HG02970 (cell line): ENCODE results near the gene TCF23.
"Not testable (repeated sequence)": the region's sequence is repeated elsewhere in the genome, so short reads cannot be mapped to it uniquely, and the experiment has no call there.

Source experiments
- ATAC-seq: cut with Tn5 transposase; IDR thresholded peaks from one replicate; pipeline ENCODE4 v1.9.1; 2021; ENCODE audit warnings: mild to moderate bottlenecking, moderate library complexity, moderate number of reproducible peaks; ENCODE audit not compliant: unreplicated experiment, low FRiP score

Gene TCF23

DNA sequence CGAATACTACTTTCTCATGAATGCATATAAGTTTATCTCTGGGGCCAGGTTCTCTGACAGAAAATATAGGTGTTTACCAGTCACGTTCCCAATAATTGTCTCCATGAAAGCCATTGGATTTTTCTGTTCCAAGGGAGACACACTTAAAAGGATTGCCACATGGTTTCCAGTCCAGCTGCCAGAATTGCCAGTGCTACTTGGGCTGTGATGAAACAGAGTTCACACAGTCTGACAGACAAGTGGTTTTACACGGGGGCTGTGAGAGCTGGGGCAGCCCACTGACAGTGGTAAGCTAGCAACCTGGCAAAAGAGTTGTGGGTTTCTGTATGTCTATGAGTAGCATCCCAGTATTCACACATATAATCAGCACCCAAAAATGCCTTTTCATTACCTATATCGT lies 35.3 kb downstream of the TCF23 start:
- ATAC-seq: no peak

DNA sequence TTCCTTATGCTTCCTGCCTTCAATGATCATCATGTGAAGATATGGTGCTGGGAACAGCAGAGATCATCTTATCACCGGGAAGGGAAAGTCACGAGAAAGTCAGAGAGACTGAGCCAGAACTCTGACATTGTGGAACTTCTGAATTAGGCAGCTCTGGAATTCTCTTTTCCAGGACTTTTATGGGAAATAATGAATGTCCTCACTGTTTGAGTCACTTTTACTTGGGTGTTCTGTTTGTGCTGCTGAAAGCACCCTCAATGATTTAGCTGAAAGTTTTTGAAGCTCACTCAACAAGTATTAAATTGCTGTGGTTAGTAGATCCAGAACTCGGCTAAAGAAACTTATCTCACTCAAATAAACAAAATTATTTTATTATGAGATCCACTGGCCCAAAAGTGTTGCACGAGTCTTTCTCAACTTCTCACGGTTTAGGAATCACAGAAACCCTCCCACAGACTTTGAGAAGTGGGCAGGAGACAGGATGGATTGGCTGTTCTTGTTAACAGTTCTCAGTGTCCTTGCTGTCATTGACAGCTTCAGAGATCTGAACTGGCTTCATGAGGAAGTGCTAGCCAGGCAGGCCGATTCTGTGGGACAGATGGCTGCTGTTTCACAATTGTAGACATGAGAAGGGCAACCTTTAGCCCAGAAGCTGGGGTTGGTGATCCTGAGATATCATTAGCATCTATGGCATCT lies 36.7 kb downstream of the TCF23 start:
- ATAC-seq: no peak

DNA sequence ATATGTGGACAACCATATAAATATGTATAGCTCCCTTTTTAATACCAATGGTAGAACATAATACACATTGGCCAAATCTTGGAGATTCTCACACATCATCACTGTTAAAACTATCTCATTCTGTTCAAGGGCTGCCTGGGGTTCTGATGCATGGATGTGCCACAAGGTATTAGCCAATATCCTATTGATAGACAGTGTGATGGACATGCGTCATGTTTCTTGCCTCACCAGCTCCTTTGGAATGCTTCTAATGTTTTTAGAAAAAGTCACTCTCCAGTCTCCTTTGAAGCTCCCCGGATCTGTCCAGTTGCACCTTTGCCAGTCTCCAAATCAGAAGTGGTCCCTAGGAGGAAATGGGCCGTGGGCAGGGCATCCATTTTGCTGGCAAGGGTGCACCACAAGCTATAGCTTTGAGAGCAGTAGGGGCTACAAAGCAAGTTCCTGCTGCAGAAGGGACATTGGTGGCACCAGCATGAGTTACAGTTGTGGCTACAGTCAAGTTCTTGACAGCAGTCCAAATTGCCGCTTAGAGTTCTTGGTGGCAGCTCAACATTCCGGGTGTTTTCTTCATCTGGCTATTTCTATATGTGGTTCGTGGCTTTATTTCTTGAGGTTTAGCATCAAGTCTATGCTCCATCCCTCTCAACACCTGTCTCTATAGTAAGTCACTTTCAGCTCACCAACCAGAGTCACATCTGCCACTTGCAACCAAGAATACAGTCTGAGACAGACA lies 38.0 kb downstream of the TCF23 start:
- ATAC-seq: no peak

DNA sequence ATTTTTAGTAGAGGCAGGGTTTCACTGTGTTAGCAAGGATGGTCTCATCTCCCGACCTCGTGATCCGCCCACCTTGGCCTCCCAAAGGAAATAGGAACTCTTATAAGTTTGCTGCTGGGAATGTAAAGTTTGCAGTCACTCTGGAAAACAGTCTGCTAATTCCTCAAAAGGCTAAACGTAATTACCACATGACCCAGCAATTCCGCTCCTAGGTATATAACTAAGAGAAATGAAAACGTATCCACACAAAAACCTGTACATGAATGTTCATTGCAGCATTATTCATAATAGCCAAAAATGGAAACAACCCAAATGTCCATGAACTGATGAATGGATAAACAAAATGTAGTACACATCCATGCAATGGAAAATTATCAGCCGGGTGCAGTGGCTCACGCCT lies 41.2 kb downstream of the TCF23 start:
- no peak for ATAC-seq

DNA sequence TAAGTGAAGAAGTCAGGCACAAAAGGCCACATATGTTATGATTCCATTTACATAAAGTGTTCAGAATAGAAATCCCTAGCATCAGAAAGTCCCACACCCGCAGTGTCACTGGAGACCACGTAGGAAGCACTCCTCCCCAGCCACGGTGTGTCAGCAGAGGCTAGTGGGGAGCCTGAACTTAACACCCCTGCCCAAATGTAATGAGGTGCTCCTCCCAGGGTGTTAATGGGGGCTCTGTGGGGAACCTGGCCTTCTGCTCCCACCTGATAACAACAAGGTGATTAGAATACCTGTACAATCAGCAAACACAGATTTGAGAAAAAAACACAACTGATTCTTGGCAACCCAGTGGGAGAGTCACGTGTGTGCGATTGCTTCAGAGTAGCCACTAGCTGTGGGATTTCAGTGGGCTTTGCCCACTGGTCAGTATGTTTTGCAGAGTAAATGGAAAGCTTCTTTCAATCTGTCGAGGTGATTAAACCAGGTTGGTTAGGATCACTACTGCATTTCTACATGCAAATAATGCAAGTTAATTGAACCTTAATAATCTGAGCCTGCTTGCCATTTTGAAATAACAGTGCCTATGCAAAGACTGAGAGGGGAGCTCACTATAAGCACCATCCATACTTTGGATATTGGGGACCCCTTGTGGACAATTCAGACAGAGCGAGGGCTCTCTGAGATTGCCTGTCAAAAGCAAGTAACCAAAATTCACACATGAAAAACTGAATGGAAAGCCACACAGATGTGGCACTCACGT lies 42.4 kb downstream of the TCF23 start:
- ATAC-seq: no peak

DNA sequence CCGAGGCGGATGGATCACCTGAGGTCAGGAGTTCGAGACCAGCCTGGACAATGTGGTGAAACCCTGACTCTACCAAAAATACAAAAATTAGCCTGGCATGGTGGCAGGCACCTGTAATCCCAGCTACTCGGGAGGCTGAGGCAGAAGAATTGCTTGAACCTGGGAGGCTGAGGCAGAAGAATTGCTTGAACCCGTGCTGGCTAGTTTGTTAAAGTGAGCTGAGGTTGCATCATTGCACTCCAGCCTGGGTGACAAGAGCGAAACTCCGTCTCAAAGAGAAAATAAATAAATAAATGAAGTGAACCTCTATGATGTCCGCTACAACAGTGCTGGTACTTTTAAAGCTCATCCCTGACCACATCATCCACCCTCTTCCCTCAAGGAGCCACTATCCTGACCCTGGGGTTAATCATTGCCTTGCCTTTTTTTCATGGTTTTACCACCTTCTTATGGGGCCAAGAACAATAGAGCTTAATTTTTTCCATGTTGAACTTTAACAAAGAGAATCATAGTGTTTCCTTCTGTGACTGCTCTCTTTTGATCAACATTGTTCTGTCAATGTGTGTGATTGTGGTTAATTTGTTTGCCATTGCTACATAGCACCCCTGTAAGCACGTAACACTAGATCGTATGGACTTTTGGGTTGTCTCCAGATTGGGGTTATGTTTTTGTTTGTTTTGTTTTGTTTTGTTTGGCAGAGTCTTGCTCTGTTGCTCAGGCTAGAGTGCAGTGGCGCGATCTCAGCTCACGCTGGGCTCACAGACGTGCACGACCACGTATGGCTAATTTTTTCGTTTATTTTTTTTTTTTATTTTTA lies 45.9 kb downstream of the TCF23 start:
- no peak for ATAC-seq

DNA sequence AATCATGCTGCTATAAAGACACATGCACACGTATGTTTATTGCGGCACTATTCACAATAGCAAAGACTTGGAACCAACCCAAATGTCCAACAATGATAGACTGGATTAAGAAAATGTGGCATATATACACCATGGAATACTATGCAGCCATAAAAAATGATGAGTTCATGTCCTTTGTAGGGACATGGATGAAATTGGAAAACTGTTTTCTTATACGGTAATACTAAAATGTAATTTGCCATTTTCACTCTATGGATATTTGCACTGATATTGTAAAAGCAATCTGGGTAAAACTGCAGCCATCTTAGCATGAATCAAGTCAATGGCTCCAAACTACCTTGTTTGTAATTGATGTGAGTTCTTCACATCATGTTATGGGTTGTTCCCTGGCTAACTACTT lies 47.0 kb downstream of the TCF23 start:
- ATAC-seq: not testable (repeated sequence)

DNA sequence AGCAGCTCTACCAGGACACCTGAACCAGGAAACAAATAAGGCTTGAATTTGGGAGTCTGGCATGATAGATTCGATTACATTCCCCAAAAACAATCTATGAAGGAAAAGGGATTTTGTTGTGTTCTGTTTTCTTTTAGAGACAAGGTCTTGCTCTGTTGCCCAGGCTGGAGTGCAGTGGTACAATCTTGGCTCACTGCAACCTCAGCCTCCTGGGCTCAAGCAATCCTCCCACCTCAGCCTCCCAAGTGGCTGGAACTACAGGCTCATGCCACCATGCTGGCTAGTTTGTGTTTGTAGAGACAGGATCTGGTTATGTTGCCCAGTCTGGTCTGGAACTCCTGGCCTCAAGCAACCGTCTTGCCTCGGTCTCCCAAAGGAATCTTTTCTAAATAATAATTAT lies 49.3 kb downstream of the TCF23 start:
- not testable (repeated sequence) for ATAC-seq

DNA sequence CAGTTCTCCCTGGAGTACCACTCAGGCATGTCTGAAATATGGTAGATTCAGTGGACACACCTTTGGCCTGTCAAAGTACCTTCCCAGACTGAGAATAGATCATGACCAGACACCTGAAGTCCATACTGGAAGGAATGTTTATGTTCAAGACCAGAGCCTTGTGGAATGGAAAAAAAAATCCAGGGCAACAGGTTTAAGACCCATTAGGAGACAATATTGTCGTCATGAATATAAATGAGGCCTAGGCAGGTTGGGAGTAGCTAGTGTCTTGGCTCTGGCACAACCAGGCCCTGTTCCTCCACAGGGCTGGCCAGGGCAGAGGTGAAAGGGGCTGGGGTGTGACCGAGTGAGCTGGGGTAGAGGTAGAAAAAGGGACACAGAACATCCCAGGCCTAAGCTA lies 49.8 kb downstream of the TCF23 start:
- ATAC-seq: no peak

DNA sequence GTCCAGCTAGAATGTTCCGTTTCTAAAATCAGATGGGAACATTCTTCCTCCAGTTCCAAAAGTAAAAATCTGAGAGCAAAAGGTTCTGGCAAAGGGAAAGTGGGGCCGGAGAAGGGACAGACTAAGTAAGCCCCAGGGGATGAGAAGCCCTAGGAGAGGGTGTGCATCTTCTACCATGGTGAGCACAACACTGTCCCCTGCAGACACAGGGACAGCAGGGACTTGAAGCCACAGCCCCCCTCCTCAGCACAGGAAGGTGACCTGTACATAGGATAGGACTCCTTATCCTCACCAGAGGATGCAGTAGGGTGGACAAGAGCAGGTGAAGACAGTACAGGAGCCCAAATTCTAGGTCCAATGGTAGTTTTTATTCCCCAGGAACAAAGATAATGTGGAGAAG lies 50.4 kb downstream of the TCF23 start:
- ATAC-seq: no peak

DNA sequence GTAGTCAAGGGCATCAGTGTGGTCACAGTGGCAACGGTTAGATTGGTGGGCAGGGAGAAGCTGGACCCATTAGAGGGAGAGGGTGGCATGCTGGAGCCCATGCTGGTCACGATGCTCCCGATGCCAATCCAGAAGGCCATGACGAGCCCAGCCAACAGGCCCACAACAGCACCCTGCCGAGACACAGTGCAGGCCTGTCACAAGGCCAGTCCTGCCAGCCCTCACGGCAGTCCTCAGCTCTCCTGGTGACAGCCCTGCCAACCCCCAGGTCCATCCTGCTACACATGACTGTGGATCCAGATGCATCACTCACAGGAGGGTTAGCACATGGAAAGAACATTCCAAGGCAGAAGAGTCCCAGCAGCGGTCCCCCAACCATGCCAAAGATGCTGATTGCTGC lies 52.9 kb downstream of the TCF23 start:
- no peak for ATAC-seq

DNA sequence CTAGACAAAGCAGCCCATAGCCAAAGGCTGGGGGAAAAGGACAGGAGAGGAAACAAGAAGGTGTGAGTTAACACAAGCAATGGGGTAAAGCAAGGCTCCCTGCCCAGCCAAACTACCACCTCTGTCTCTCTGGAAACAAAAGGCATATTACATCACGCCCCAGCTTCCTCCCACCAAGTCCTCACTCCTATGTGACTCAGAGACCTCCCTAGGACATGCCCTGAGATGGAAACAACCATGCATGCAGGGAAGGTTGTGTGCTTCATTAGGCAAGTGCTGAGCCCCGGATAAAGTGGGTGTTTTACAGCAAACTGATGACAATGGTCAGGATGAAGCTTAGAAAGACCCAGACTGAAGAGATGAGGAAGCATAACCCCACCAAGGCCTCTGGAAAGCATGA lies 54.0 kb downstream of the TCF23 start:
- ATAC-seq: no peak

DNA sequence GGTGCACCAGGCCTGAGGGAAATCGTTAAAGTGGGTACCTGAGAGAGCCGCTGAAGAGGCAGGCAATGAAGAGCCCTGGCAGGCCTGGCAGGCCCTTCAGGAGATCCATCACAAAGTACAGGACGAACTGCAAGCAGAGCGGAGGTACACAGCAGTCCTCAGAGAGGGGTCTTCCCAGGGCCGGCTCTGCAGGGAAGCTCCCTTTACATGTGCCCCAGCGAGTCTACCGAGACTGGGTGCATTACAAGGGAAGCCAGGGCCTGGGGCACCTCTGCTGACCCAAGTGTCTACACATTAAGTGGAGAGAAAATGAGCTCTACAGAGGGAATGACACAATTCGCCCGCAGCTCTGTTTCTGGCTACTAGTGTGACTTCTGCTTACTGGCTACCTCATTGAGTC lies 54.9 kb downstream of the TCF23 start:
- ATAC-seq: no peak

DNA sequence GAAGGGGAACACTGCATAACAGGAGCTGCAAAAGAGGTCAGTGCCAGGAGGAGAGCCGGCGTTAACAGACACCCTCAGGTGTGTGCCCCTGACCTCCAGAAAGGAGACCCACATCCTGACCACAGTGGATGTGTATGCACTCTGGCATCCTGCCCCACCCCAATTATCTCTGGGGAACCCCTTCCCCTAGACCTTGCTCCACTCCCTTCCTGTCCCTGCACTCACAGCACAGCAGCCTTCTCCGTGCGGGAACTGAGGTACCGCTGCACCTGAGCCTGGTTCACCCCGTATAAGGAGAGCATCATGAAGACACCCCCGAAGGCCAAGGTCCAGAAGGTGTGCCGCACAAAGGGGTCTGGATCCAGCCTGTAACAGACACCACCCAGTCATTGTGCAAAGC lies 55.8 kb downstream of the TCF23 start:
- no peak for ATAC-seq

DNA sequence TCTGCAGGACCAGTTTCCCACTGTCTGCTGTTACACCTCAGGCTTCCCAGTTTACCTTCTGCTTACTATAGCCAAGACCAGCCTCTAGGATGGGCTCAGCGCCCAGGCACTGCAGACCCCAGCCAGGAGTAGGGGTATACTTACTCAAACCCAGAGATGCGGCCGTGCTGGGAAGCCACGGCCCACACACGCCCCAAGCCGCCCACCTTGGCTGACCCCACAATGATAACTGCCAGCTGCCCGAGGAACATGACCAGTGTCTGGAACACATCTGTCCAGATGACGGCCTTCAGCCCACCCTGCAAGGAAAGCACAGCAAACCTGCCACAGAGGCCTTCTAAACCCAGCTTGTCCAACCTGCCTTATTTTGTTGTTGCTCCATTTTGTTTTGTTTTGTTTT lies 56.4 kb downstream of the TCF23 start:
- ATAC-seq: no peak

DNA sequence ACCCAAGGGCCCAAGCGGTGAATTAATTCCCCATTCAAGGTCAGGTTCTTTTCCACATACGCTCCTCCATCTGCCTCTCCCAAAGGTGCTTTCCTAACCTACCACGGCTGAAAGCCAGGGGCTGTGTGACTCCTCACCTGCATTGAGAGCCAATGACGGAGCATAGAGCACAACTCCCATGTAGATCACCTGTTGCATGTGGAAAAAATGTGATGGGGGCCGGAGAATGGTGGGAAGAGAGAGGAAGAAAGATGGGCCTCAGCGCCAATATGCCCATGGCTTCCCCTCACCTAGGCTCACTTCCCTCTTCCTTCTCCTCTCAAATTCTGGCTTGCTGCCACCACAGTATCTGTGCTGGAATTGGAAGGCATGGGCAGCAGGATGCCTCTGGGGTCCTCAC lies 57.5 kb downstream of the TCF23 start:
- no peak for ATAC-seq
